Measurements from ENCODE around the gene LCE3A.
A peak's percentile ranks its signal among the peaks of the same experiment; 100 is the strongest.
"Not testable (repeated sequence)": the region's sequence is repeated elsewhere in the genome, so short reads cannot be mapped to it uniquely, and the experiment has no call there.

LCE3A gene

DNA sequence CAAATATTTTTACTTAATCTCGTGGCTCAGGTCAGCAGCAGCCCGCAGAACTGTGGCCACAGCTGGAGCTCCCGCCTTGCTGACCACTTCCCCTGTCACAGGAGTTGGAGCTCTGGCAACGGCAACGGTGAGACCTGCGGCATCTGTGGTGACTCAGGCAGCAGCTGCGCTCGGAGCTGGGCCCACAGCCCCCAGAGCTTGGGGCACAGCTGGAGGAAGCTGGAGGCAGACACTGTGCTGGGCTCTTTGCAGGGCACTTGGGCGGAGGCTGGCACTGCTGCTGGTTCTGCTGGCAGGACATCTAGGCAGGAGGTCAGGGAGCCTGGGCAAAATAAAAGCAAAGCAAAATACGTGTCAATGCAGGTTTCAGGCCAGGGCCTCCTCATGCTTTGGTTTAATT is at the start of gene LCE3A:
TSS of gene LCE3A (minus strand) at position 301 of the 400 bp plus-strand sequence. CDS start at position 301, 0 bp downstream.
- DNase-seq (ENCODE audit: low spot score) = peak; percentile 26

DNA sequence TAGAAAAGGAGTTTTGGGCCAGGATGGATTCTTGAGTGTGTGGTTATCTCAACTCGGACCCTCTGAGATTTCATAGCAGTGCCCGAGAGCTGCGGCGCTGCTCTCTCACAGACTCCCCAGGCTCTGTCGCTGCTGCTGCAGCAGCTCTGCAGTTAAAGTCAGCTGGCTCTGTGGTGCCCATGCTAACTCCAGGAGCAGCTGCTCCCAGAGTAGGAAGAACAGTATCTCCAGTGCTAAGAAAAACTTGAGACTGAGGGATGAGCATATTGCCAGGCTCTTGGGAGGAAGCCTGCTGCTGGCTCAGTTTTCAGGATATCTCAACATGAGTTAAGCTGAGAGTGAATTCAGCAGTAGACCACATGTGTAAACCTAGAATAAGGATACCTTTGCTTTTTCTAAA is 44.7 kb upstream of the LCE3A start:
- DNase-seq (ENCODE audit: low spot score) = no peak

- not testable (repeated sequence) for DNase-seq (ENCODE audit: low spot score)
Measured at GRCh38 chr1:152666171-152666570, 43.3 kb upstream of the LCE3A start.

- no peak for DNase-seq (ENCODE audit: low spot score)
Measured at GRCh38 chr1:152663098-152663497, 40.2 kb upstream of the LCE3A start, which contains the start of gene LCE2D. Gene LCE2D, plus strand, starts transcription at chr1:152663380. Its CDS starts 726 bp downstream, at chr1:152664106.

DNA sequence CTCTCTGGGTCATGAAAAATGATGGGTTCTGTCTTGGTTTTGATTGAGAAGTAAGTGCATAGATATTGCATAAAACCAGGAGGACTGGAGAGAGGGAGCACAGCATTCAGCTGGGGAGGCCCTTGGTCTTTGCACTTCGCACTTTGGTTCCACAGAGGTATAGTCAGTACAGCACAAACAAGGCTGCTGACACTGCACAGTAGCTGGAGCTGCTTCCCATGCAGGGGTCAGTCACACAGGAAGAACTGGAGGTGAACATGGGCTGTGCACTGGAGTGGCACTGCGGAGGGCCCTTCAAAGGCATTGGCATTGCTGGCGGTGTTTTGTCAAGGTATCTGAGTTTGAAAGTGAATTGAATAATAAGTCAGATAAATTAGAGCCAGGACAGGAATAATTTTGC is 35.7 kb upstream of the LCE3A start:
- no peak for DNase-seq (ENCODE audit: low spot score)

DNA sequence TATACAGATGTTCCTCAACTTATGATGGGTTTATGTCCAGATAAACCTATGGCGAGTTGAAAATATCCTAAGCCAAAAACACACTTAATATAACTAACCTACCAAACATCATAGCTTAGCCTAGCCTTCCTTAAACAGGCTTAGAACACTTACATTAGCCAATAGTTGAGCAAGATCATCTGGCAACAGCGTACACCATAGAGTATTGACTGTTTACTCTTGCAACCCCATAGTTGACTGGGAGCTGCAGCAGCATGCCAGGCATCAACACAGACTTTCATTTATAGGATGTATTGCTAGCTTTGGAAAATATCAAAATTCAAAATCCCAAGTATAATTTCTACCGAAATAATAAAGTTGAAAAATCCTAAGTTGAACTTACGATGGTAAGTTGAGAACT is 34.8 kb upstream of the LCE3A start:
- no peak for DNase-seq (ENCODE audit: low spot score)

DNA sequence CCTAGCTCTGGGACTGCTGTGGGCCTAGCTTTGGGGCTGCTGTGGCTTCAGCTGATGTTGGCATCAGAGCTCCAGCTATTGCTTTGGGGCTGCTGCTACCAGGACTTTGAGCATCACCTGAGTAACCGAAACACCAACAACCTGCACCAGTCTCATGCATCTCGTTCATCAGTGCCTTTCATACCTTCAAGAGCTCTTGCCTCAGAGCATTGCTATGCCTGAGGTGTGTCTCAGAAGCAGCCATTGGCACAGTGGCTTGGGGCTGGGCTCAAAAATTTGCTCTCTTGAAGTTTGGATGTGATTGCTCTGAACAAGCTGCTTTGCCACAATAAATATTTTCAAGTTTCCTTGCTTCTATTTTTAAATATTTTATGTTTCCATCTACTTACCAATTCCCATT is 33.6 kb upstream of the LCE3A start:
- no peak for DNase-seq (ENCODE audit: low spot score)

GRCh38 chr1:152654110-152654509 is 31.2 kb upstream of the LCE3A start:
- DNase-seq (ENCODE audit: low spot score) = peak; percentile 50

- no peak for DNase-seq (ENCODE audit: low spot score)
Measured at GRCh38 chr1:152646656-152647055, 23.8 kb upstream of the LCE3A start.

- DNase-seq (ENCODE audit: low spot score) = no peak
Measured at GRCh38 chr1:152645146-152645545, 22.2 kb upstream of the LCE3A start.

- no peak for DNase-seq (ENCODE audit: low spot score)
Measured at GRCh38 chr1:152643945-152644344, 21.0 kb upstream of the LCE3A start.

- DNase-seq (ENCODE audit: low spot score) = no peak
Measured at GRCh38 chr1:152640351-152640750, 17.4 kb upstream of the LCE3A start.

DNA sequence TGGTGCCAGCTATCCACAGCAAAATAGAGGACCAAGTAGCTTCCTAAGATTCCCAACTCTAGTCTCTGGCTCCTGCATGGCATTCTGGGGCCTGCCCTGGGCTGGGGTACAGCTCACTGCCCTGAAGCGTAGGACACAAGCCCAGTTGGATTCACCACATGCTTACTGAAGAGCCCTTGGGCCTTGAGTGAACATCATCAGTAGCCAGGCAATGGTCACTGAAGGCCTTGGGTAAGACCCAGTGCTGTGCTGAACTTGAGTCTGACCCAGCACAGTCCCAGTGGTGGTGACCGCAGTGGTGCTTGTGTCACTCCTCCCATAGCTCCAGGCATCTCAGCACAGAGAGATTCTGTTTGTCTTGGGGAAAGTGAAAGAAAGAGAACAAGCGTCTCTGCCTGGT is 7.7 kb upstream of the LCE3A start:
- DNase-seq (ENCODE audit: low spot score) = no peak

GRCh38 chr1:152626744-152627143 is 3.8 kb upstream of the LCE3A start:
- no peak for DNase-seq (ENCODE audit: low spot score)

GRCh38 chr1:152623203-152623844 is 421 bp upstream of the LCE3A start:
- no peak for DNase-seq (ENCODE audit: low spot score)

DNA sequence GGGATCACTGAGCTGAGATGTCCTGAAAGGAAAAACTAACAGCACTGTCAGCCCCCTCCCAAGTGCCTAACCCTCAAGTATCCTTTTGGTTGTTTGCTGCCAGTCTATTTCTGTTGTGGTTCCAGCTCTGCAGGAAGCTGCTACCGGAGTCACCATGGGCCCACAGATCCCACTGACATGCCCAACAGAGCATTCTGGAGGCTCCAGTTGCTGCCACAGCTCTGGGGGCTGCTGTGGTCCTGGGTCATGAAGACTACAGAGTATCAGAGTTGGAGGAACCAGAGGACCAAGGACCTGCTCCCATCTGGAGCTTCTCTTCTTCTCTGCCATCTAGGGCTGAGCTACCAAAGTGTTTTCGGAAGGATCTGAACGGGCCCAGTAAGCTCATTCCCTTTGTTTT is 910 bp downstream of the LCE3A start:
- DNase-seq (ENCODE audit: low spot score) = no peak

GRCh38 chr1:152613511-152613910 is 9.4 kb downstream of the LCE3A start, which contains the start of gene LCE3B:
Gene LCE3B, plus strand, starts transcription at chr1:152613811. Its CDS starts 0 bp downstream, at chr1:152613811.
- no peak for DNase-seq (ENCODE audit: low spot score)

DNA sequence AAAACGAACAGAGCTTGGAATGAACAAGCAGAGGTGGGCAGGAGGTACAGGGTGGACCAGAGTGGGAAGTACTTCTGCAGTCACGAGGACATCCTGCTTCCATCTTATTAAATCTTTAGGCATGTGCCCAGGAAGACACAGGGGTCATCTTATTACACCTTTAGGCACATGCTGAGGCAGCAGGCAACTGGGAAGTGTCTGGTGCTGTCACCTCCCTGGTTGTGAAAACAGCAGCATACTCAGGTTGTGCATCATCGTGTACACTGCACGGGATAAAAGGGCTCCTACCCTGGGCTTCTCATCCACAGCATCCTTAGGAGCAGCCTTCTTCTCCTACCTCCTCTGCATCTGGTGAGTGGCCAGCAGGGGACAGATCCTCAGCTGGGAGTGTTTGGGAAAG is 23.0 kb downstream of the LCE3A start, which contains the start of gene LCE3C:
TSS of gene LCE3C (plus strand) at position 301 of the 400 bp plus-strand sequence. CDS start 498 bp downstream, outside the sequence.
- DNase-seq (ENCODE audit: low spot score) = no peak

DNA sequence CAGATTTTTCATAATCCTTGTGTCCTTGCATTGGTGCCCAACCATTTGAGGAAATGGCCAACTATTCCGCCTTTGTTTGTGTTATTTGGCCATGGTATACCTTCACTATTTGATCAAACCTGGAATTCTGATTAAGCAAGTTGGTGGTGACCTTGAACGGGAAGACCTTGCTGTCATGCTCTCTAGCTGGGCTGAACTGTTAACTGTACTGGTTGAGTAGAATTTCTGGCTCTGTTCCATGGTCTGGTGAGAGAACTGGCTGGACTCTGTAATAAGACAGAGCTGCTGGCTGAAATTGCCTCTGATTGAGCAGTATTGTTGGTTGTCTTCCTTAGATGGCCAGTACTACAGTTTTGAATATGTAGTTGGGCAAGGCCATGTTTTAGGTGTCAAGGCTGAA is 25.9 kb downstream of the LCE3A start:
- DNase-seq (ENCODE audit: low spot score) = no peak

DNA sequence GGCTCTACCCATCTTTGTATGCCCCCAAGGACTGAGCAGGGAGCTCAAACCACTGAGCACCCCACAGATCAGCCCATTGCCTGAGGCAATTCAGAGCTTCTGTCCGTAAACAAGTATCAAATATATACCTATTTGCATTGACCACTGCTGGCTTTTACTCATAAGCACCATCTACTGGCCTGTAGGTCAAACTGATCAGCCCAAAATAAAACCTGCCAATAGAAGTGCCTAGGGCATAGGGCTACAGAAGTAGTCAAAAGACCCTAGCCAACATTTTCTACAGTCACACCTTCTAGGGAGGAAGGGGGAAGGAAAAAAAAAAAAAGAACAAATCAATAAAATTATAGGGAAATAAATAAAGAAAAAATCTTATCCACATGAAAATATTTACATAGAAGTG is 37.3 kb downstream of the LCE3A start:
- no peak for DNase-seq (ENCODE audit: low spot score)

DNA sequence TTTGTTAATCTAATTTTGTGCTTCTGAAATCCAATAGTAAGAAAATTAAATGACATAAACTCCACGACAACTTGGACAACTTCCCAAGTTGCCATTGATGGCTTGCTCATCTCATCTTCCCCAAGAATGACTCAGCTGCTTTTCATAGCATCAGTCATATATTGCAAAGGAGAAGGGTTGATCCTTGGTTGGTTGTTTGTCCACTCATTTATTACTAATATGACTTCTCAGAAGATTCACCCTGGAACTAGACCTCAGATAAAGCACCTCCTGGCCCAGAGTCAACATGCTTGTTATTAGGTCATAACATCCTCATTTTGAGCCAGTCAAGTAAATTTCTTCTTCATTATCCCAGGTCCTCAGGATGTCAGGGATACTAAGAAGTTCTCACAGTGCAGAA is 40.3 kb downstream of the LCE3A start:
- no peak for DNase-seq (ENCODE audit: low spot score)

DNA sequence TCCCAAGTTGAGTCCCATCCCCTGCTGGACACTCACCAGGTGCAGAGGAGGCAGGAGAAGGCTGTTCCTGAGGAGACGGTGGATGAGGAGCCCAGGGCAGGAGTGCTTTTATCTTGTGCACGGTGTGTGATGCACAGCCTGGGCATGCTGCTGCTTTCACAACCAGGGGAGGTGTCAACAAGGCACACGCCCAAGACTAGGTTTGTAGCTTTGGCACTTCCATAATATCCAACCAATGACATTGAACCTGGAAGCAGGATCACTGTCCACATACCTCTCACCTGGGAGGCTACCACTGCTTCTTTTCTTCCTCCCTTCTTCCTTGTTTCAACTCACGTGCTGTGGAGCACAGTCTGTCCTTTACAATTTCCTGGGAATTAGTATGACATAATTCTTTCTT is 42.5 kb downstream of the LCE3A start, which contains the start of gene LCE3D:
TSS of gene LCE3D (minus strand) at position 84 of the 400 bp plus-strand sequence. CDS start 580 bp downstream, outside the sequence.
- DNase-seq (ENCODE audit: low spot score) = no peak

DNA sequence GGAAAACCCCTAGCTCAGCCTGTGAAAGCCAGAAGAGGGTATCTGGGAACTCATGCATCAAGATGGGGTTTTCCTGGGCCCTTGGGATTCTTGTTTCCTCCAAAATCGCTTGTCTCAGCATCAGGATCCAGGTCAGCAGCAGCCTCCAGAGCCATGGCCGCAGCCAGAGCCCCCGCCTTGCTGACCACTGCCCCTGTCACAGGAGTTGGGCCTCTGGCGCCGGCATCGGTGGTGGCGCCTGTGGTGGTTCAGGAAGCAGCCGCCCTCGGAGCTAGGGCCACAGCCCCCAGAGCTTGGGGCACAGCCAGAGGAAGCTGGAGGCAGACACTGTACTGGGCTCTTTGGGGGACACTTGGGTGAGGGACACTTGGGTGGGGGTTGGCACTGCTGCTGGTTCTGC is 43.4 kb downstream of the LCE3A start:
- not testable (repeated sequence) for DNase-seq (ENCODE audit: low spot score)

GRCh38 chr1:152577168-152577567 is 45.7 kb downstream of the LCE3A start:
- DNase-seq (ENCODE audit: low spot score) = no peak

Measured in SW480 (cell line).